Effector memory CD4-positive, alpha-beta T cell (primary cell): Measurements from ENCODE around the gene MIEF1.
A peak's percentile ranks its signal among the peaks of the same experiment; 100 is the strongest.

Source experiments
- DNase-seq, 3 donors: peaks; one replicate each; pipeline ENCODE4 v3.0.0-alpha.2; 2020
- H3K27ac ChIP-seq: 2 replicates; pipeline ENCODE4 v1.7.0; 2013; ENCODE audit warnings: mild to moderate bottlenecking, low read length, moderate library complexity; ENCODE audit not compliant: insufficient read depth, poor library complexity, severe bottlenecking
- H3K27me3 ChIP-seq: replicated peaks from 2 replicates; pipeline ENCODE4 v1.7.0; 2013; ENCODE audit warnings: mild to moderate bottlenecking, low read length; ENCODE audit not compliant: insufficient read depth, control insufficient read depth, poor library complexity, severe bottlenecking
- H3K36me3 ChIP-seq: 2 replicates; pipeline ENCODE4 v1.7.0; 2013; ENCODE audit warnings: mild to moderate bottlenecking, low read length, moderate library complexity; ENCODE audit not compliant: control insufficient read depth, insufficient read depth
- H3K4me1 ChIP-seq: 2 replicates; pipeline ENCODE4 v1.7.0; 2013; ENCODE audit warnings: low read length, mild to moderate bottlenecking; ENCODE audit not compliant: control insufficient read depth, insufficient read depth, poor library complexity, severe bottlenecking
- H3K4me3 ChIP-seq: 2 replicates; pipeline ENCODE4 v1.7.0; 2013; ENCODE audit warnings: low read length, low read depth, mild to moderate bottlenecking; ENCODE audit not compliant: insufficient read depth, poor library complexity, severe bottlenecking
- H3K9me3 ChIP-seq: 2 replicates; pipeline ENCODE4 v1.7.0; 2013; ENCODE audit warnings: mild to moderate bottlenecking, low read length, moderate library complexity; ENCODE audit not compliant: control insufficient read depth

MIEF1 gene

GRCh38 chr22:39556970-39557841, 55.1 kb downstream of the MIEF1 start:
- no peak for DNase-seq
- Histone ChIP-seq H3K27ac (no peak overlapping the region), H3K36me3 (no peaks in the 10 kb centered on the region), H3K4me3 (peak overlapping the region; percentile 25), H3K9me3 (no peaks in the 10 kb centered on the region), H3K27me3 (peaks cover 25% of the 10 kb centered on the region), H3K4me1 (peaks cover 11% of the 10 kb centered on the region)

- Histone ChIP-seq H3K27me3 (peaks cover 25% of the 10 kb centered on the region), H3K36me3 (no peaks in the 10 kb centered on the region), H3K9me3 (no peaks in the 10 kb centered on the region), H3K4me1 (peaks cover 11% of the 10 kb centered on the region), H3K27ac (no peak overlapping the region), H3K4me3 (no peak overlapping the region)
- DNase-seq = no peak
Measured at GRCh38 chr22:39558254-39558727, 56.2 kb downstream of the MIEF1 start.

GRCh38 chr22:39558950-39559349, 56.9 kb downstream of the MIEF1 start:
- no peak for DNase-seq
- H3K27me3 ChIP-seq = peaks cover 25% of the 10 kb centered on the region
- no peak overlapping the region for H3K4me3 ChIP-seq
- H3K27ac ChIP-seq = no peak overlapping the region
- no peaks in the 10 kb centered on the region for H3K9me3 ChIP-seq
- H3K36me3 ChIP-seq = no peaks in the 10 kb centered on the region
- H3K4me1 ChIP-seq = peaks cover 11% of the 10 kb centered on the region

- no peak for DNase-seq
- peaks cover 25% of the 10 kb centered on the region for H3K27me3 ChIP-seq
Measured at GRCh38 chr22:39559456-39560105, 57.5 kb downstream of the MIEF1 start.

GRCh38 chr22:39560127-39560526, 58.0 kb downstream of the MIEF1 start:
- H3K27ac ChIP-seq = no peak overlapping the region
- no peaks in the 10 kb centered on the region for H3K36me3 ChIP-seq
- H3K9me3 ChIP-seq = no peaks in the 10 kb centered on the region
- peaks cover 25% of the 10 kb centered on the region for H3K27me3 ChIP-seq
- no peak for DNase-seq
- no peak overlapping the region for H3K4me3 ChIP-seq
- H3K4me1 ChIP-seq = peaks cover 11% of the 10 kb centered on the region

More at GRCh38 chr22:39559456-39560105, 57.5 kb downstream of the MIEF1 start:
- Histone ChIP-seq H3K4me1 (peaks cover 11% of the 10 kb centered on the region), H3K27ac (no peak overlapping the region), H3K9me3 (no peaks in the 10 kb centered on the region), H3K36me3 (no peaks in the 10 kb centered on the region), H3K4me3 (no peak overlapping the region)

GRCh38 chr22:39562839-39563489, 60.9 kb downstream of the MIEF1 start:
- no peak for DNase-seq
- H3K4me3 ChIP-seq = no peak overlapping the region
- H3K9me3 ChIP-seq = no peaks in the 10 kb centered on the region
- peaks cover 7% of the 10 kb centered on the region for H3K27me3 ChIP-seq
- H3K4me1 ChIP-seq = peaks cover 15% of the 10 kb centered on the region
- no peak overlapping the region for H3K27ac ChIP-seq
- H3K36me3 ChIP-seq = no peaks in the 10 kb centered on the region

- H3K9me3 ChIP-seq = no peaks in the 10 kb centered on the region
- H3K27me3 ChIP-seq = no peaks in the 10 kb centered on the region
- no peak overlapping the region for H3K4me3 ChIP-seq
Measured at GRCh38 chr22:39563571-39564428, 61.7 kb downstream of the MIEF1 start.

GRCh38 chr22:39565414-39565944, 63.4 kb downstream of the MIEF1 start:
- Histone ChIP-seq H3K36me3 (no peaks in the 10 kb centered on the region), H3K4me3 (no peak overlapping the region), H3K4me1 (peaks cover 9% of the 10 kb centered on the region), H3K9me3 (no peaks in the 10 kb centered on the region), H3K27me3 (no peaks in the 10 kb centered on the region), H3K27ac (no peak overlapping the region)
- DNase-seq = no peak

More at GRCh38 chr22:39563571-39564428, 61.7 kb downstream of the MIEF1 start:
- peaks cover 9% of the 10 kb centered on the region for H3K4me1 ChIP-seq
- H3K27ac ChIP-seq = no peak overlapping the region
- H3K36me3 ChIP-seq = no peaks in the 10 kb centered on the region
- DNase-seq = no peak
